OCI-LY3 (cell line): ENCODE results near the gene AGAP1.

Source experiments
- EZH2phosphoT487 ChIP-seq: fragments of 200-600 bp; shearing (Covaris generic); IDR thresholded peaks from 2 replicates; pipeline ENCODE4 v1.6.1; 2018; ENCODE audit warnings: antibody characterized with exemption, mixed run types, low read depth
- TF ChIP-seq, protein P1 (sequence below): fragments of 200-600, 300-600 bp; sonication (generic); IDR thresholded peaks from 2 replicates; pipeline ENCODE4 v1.5.1; 2014; ENCODE audit warnings: antibody characterized with exemption, low read length, low read depth

DNA sequence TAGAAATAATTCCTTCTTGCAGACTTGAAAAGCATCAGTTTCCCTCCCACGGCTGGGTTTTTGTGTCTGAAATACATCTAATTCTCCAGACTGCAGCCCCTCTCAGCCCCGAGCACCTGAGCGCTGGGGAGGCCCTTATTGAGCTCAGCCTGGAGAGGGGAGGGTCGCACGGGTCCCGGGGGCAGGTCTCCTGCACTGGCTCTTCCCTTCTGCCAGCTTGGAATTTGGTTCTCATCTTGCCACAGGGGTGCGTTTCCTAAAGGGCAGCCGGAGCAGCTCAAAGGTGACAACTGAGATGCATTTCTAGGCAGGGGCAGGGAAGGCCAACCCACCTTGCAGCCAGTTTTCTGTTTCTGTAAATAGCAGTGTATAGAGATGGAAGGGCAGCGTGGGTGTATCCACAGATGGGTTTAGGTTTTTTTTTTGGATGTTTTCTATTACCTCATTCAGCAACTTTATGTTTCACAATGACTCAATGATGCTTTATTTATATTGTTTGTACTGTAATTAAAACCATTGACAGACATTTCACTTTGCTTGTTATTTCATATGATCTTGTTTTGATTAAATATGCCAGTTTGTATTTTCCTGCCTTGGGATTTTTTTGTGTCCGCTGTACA, 637.3 kb downstream of the AGAP1 start:
- TF ChIP-seq, protein P1, sequence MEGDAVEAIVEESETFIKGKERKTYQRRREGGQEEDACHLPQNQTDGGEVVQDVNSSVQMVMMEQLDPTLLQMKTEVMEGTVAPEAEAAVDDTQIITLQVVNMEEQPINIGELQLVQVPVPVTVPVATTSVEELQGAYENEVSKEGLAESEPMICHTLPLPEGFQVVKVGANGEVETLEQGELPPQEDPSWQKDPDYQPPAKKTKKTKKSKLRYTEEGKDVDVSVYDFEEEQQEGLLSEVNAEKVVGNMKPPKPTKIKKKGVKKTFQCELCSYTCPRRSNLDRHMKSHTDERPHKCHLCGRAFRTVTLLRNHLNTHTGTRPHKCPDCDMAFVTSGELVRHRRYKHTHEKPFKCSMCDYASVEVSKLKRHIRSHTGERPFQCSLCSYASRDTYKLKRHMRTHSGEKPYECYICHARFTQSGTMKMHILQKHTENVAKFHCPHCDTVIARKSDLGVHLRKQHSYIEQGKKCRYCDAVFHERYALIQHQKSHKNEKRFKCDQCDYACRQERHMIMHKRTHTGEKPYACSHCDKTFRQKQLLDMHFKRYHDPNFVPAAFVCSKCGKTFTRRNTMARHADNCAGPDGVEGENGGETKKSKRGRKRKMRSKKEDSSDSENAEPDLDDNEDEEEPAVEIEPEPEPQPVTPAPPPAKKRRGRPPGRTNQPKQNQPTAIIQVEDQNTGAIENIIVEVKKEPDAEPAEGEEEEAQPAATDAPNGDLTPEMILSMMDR, result no peak
- TF ChIP-seq EZH2phosphoT487, result no peak
